Measurements from ENCODE around the gene SH3BP2.

DNA sequence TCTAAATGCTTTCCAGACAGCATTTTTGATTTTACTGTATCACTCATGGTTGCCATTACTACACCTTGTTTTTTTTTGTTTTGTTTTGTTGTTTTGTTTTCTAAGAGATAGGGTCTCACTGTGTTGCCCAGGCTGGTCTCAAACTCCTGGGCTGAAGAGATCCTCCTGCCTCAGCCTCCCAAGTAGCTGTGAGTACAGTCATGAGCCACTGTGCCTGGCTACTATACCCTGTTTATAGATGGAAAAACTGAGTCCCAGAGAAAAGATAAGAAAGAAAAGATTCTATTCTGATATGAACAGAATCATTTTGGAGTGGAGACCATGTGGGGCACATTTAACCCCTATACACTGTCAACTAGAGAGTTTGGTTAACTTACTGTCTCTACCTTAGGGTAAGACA lies 70.8 kb downstream of the SH3BP2 start:
- TF ChIP-seq, protein P1, sequence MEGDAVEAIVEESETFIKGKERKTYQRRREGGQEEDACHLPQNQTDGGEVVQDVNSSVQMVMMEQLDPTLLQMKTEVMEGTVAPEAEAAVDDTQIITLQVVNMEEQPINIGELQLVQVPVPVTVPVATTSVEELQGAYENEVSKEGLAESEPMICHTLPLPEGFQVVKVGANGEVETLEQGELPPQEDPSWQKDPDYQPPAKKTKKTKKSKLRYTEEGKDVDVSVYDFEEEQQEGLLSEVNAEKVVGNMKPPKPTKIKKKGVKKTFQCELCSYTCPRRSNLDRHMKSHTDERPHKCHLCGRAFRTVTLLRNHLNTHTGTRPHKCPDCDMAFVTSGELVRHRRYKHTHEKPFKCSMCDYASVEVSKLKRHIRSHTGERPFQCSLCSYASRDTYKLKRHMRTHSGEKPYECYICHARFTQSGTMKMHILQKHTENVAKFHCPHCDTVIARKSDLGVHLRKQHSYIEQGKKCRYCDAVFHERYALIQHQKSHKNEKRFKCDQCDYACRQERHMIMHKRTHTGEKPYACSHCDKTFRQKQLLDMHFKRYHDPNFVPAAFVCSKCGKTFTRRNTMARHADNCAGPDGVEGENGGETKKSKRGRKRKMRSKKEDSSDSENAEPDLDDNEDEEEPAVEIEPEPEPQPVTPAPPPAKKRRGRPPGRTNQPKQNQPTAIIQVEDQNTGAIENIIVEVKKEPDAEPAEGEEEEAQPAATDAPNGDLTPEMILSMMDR (IDR thresholded peaks at IDR 0.05 in 8 of 11, conservative IDR thresholded peaks at IDR 0.05 in 3 of 11), result no peak
- TF ChIP-seq POLR2A (IDR thresholded peaks at IDR 0.05), result no peak
- TF ChIP-seq POLR2AphosphoS5 (IDR thresholded peaks at IDR 0.05), result no peak
